Keratinocyte (primary cell): ENCODE data around the gene KLC1.

Experiments
- EZH2 ChIP-seq: IDR thresholded peaks from one replicate; pipeline ENCODE4 v1.6.1; 2012; ENCODE audit warnings: inconsistent platforms, mild to moderate bottlenecking, low read length, moderate library complexity
- TF ChIP-seq, protein P1 (sequence below), 3 experiments: IDR thresholded peaks in 1 of 3; conservative IDR thresholded peaks in 1 of 3; optimal IDR thresholded peaks in 1 of 3; 2 replicates in 2 of 3; 3 replicates in 1 of 3; pipeline versions ENCODE3 to v1.5.1; 2011; ENCODE audit warnings: low read length in 3 of 3, mild to moderate bottlenecking in 3 of 3, moderate library complexity in 2 of 3, control low read depth in 1 of 3, inconsistent platforms in 1 of 3; ENCODE audit not compliant: insufficient read depth in 2 of 3; ENCODE audit errors: extremely low read depth in 1 of 3

DNA sequence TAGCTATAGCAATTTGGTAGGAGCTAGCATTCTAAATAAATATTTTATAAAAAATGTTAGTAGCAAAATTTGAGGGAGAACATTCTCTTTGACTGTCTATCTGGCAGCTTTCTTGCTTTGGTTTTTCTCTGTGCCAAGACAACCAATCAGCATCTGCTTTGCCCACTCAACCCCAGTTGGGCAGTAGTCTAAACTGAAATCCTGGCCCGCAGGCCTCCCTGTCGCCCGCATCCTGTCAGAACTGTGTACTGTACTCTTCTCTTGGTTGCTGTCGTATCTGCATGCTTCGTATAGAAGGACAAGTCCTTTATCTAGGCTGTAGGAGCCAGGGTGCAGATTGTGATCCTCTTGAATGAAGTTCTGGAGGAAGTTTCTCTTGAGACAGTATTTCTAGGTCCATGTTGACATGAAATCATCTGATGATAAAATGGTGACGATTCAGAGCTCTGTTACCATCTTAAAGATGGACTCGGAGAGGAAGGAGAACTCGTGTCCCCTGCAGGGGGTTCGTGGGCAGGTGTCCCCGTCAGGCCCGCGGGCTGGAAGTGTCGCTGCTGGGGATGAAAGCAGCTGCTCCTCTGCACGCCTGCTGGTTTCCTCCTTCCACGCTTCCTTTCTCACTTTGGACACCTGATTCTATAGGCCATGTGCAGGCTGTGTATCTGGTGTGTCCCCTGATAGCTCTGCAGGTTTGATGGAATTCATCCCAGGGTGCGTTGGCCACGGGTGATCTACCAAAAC, 51.6 kb downstream of the KLC1 start:
- TF ChIP-seq EZH2: no peak
- TF ChIP-seq, protein P1, sequence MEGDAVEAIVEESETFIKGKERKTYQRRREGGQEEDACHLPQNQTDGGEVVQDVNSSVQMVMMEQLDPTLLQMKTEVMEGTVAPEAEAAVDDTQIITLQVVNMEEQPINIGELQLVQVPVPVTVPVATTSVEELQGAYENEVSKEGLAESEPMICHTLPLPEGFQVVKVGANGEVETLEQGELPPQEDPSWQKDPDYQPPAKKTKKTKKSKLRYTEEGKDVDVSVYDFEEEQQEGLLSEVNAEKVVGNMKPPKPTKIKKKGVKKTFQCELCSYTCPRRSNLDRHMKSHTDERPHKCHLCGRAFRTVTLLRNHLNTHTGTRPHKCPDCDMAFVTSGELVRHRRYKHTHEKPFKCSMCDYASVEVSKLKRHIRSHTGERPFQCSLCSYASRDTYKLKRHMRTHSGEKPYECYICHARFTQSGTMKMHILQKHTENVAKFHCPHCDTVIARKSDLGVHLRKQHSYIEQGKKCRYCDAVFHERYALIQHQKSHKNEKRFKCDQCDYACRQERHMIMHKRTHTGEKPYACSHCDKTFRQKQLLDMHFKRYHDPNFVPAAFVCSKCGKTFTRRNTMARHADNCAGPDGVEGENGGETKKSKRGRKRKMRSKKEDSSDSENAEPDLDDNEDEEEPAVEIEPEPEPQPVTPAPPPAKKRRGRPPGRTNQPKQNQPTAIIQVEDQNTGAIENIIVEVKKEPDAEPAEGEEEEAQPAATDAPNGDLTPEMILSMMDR (optimal IDR thresholded peaks at IDR 0.05 in 1 of 3, IDR thresholded peaks at IDR 0.05 in 1 of 3, conservative IDR thresholded peaks at IDR 0.05 in 1 of 3; ENCODE audit: extremely low read depth in 1 of 3, insufficient read depth in 2 of 3, low read length in 3 of 3): no peak
